WI38 (cell line): ENCODE data around the gene EI24.

Source experiments
- H3K4me3 ChIP-seq: 2 replicates; pipeline ENCODE4 v1.5.1; 2011; ENCODE audit warnings: low read depth, mild to moderate bottlenecking, control low read depth, low read length
- CTCF ChIP-seq: IDR thresholded peaks from 2 replicates; pipeline ENCODE4 v1.5.1; 2012; ENCODE audit warnings: low read depth, mild to moderate bottlenecking, control low read depth, low read length

EI24 gene

DNA sequence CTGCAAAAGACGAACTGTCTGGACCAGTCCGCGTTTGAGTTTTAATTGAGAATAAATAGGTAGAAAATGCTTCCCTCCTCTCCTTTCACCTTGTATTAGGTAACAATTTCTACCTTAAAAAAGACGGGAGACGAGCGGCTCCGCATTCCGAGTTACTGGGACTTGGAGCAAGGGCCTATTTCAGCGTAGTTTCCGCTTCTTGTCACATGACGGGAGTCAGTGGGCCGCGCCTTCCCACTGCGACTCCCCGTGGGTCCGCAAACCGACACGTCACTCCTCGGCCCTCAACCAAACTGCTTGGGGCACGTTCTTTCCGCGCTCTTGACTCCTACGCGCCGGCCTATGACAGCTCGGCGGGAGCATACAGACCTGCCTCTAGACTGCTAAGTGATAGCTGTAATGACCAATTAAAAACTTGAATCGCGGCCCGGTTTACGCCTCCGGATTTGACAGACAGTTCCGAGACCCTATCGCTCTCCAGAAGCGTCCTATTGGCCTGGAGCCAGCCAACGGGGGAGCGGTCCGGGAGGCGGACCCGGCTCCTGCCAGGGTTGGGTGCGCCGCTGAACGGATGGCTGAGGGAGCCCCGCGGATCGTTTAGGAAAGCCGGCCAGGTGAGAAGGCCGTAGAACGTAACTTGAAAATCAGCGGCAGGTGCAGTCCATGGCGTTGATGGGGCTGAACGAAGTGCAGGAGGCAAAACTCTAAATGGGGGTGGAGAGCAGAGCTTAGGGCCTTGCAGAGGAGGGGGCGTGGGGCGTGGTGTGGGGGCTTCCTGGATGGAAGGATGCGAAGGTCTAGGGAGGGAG is 23.2 kb downstream of the EI24 start, which contains the start of gene STT3A:
STT3A (plus strand) TSS at position 548 of the 809 bp plus-strand sequence. CDS start 3,064 bp downstream, outside the sequence.
- peak within 1 kb of the TSS; percentile 89 for H3K4me3 ChIP-seq
- TF ChIP-seq CTCF = no peak

DNA sequence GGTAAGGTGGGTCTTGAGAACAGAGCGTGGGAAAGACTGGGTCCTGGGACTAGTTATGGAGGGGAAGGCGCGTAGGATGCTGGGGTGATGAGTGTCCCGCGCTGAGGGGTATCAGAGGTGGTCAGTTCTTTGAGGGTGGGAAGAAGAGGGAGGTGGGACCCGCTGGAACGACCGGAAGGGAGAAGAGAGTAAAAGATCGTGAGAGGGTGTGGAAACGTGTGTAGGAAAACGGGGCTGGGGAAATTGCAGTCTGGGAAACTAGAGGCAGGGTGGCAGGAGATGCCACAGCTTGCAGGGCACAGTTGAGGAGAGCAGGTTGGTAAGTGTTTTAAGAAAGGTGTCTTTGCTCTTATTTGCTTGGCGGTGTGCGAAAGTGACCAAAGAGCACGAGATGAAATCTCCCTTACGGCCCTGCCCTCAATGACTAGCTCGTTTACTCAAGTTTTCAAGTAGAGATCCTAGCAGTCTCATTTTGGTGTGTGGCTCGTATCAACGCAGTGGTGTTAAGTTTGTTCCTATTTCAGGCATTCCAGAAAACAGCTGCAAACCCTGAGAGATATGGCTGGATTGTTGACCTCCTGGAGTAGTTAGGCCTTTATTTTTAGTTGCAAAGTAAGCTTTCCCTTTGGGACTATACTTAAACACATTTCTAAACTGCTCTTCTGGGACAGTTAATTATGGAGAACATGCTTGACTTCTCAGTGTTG is 24.0 kb downstream of the EI24 start:
- no peak for TF ChIP-seq CTCF
- peak overlapping the region; percentile 89 for H3K4me3 ChIP-seq

DNA sequence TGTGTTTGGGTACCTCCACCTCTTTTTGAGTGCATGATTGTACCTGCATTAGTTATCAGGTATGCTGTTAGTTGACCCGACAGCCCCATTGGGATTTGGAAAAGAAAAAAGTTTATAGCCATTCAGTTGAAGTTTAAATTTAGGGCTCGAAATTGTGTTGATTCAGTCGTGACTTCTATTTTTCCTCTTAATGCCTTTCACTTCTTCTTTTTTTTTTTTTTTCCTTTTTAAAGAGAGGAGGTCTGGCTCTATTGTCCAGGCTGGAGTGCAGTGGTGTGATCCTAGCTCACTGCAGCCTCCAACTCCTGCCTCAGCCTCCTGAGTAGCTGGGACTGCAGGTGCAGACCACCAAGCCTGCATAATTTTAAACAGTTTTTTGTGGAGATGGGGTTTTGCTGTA is 25.7 kb downstream of the EI24 start:
- TF ChIP-seq CTCF = no peak

GRCh38 chr11:125600663-125601062 is 31.4 kb downstream of the EI24 start:
- no peak overlapping the region for H3K4me3 ChIP-seq
- no peak for TF ChIP-seq CTCF

More for the DNA sequence above, 25.7 kb downstream of the EI24 start:
- no peak overlapping the region for H3K4me3 ChIP-seq

GRCh38 chr11:125603207-125603606 is 33.9 kb downstream of the EI24 start:
- no peak overlapping the region for H3K4me3 ChIP-seq
- no peak for TF ChIP-seq CTCF

DNA sequence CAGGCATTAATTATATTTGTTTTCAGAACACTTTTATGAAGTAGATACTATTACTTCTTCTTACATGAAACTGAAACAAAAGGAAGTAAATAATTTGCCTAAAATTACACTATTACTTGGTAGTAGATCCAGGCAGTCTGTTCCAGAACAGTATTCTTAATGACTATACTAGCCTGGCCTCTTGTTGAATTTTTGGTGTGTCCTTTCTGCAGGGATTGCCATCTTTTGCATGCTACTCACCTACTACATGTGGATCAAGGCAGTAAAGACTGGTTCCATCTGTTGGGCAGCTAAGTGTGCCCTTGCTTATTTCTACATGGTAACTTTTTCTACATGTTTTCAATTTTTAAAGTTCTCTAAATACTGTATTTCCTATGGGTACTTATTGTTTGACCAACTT is 36.1 kb downstream of the EI24 start:
- TF ChIP-seq CTCF = no peak
- no peak overlapping the region for H3K4me3 ChIP-seq

DNA sequence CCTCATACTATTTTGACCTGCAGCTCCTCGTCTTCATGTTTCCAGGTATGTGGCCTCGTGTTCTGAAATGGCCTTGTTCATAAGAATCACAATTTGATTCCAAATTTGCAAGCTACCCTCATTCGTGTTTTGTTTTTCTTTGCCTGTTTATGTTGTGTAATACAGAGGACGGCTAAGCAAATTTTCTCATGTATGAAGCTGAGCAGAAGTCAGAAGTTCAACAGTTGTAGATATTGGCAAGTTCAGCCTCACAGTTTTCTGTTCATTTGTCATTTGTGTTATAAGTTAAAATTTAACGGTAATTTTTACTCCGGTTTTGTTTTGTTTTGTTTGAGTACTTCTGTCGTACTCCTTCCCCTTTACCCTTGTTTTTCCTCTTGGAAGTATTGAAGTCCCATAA is 40.3 kb downstream of the EI24 start:
- TF ChIP-seq CTCF = no peak

More for the DNA sequence above, 40.3 kb downstream of the EI24 start:
- H3K4me3 ChIP-seq = no peak overlapping the region
